Muscle of leg (tissue), 11 donors: Measurements from ENCODE around the gene MRPS5. TPM values are rescaled to one million over a fixed set of nuclear protein-coding genes. Genes with fewer than 3 reads are reported as not detected.
A peak's percentile ranks its signal among the peaks of the same experiment; 100 is the strongest.

ENCODE experiments used
- DNase-seq: peaks from one replicate; pipeline ENCODE4 v3.0.0; 2013
- H3K27ac ChIP-seq: one replicate; pipeline ENCODE4 v1.5.1; 2013; ENCODE audit warnings: mild to moderate bottlenecking, low read length, control low read depth
- H3K27me3 ChIP-seq: one replicate; pipeline ENCODE4 v1.6.1; 2013; ENCODE audit warnings: low read length; ENCODE audit not compliant: control insufficient read depth, insufficient read depth
- H3K36me3 ChIP-seq: one replicate; pipeline ENCODE4 v1.6.1; 2013; ENCODE audit warnings: low read length; ENCODE audit not compliant: control insufficient read depth, insufficient read depth
- H3K4me1 ChIP-seq: one replicate; pipeline ENCODE4 v1.6.1; 2013; ENCODE audit warnings: low read length; ENCODE audit not compliant: control insufficient read depth, insufficient read depth
- H3K4me3 ChIP-seq: one replicate; pipeline ENCODE4 v1.5.1; 2013; ENCODE audit warnings: low read length, control low read depth
- H3K9me3 ChIP-seq: replicated peaks from 2 replicates; pipeline ENCODE4 v1.6.1; 2013; ENCODE audit warnings: low read depth, low read length; ENCODE audit not compliant: control insufficient read depth
- WGBS: methylation state at CpG from one replicate; pipeline ENCODE4 v1.1.5; 2013; ENCODE audit warnings: missing lambda C conversion rate; ENCODE audit not compliant: insufficient coverage; 5-methylcytosine and 5-hydroxymethylcytosine counted together
- polyA plus RNA-seq, 8 donors: library from polyadenylated mRNA; unstranded; fragments of 120-200 nt; gene quantifications; one replicate each; pipeline versions ENCODE4 v1.2.1 to v1.2.3, GENCODE V29; 2013; ENCODE audit warnings: inconsistent platforms in 1 of 8, low replicate concordance in 1 of 8; ENCODE audit not compliant: insufficient read length in 8 of 8, insufficient read depth in 1 of 8
- total RNA-seq: library from RNA; stranded (reverse); fragments of 120-200 nt; gene quantifications from one replicate; pipeline ENCODE4 v1.2.4, GENCODE V29; 2013

MRPS5 gene
- total and polyA plus RNA-seq, 9 donors = 44.3 to 67.0 (median 50.8) TPM

DNA sequence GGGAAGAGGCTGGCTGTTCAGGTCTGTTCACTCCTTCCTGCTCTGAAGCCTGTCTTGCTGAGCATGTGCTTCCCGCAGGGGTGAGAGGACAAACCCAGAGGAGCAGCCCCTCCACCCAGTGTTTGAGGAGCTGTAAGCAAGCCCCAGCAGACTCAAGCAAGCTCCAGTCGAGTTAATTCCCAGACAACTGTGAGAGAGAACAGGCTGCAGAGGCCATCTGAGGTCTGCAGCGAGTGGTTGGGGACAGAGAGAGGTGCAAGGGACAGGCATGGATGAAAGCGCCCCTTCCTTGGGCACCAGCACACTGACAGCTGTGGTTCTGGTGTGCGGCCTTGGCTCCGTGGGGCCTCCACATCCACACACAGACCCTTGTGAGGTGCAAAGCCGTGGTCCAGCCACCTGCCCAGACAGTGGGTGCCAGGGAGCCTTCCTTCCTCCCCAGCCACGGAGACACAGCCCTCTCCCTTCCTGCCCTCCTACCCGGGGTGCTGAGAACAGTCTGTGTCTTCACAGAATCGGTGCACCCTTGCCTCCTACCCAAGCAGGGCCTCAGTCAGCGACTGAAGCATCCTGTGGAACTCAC is 59.9 kb downstream of the MRPS5 start:
- Histone ChIP-seq H3K4me1 (peaks cover 8% of the 10 kb centered on the region), H3K27me3 (no peaks in the 10 kb centered on the region), H3K4me3 (no peak overlapping the region), H3K36me3 (no peaks in the 10 kb centered on the region), H3K27ac (no peak overlapping the region), H3K9me3 (no peaks in the 10 kb centered on the region)
- 48% methylated on average over 9 of the region's 11 CpGs for WGBS
- no peak for DNase-seq

DNA sequence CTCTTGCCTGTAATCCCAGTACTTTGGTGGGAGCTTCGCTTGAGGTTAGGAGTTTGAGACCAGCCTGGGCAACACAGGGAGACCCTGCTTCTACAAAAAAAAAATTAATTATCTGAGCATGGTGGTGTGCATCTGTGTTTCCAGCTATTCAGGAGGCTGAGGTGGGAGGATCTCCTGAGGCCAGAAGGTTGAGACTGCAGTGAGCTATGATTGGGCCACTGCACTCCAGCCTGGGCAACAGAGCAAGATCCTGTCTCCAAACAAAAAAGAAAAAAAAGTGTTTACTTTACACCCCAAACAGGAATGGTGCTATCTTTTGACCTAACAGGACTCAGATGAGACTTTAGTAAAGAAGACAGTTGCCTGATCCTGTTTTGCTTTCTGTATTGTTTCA is 60.5 kb downstream of the MRPS5 start:
- no peak overlapping the region for H3K27ac ChIP-seq
- peaks cover 10% of the 10 kb centered on the region for H3K4me1 ChIP-seq
- WGBS = no CpG with 5 or more reads among the region's 1 CpG
- H3K27me3 ChIP-seq = peaks cover 2% of the 10 kb centered on the region
- H3K9me3 ChIP-seq = no peaks in the 10 kb centered on the region
- H3K36me3 ChIP-seq = no peaks in the 10 kb centered on the region
- DNase-seq = no peak
- H3K4me3 ChIP-seq = no peak overlapping the region

DNA sequence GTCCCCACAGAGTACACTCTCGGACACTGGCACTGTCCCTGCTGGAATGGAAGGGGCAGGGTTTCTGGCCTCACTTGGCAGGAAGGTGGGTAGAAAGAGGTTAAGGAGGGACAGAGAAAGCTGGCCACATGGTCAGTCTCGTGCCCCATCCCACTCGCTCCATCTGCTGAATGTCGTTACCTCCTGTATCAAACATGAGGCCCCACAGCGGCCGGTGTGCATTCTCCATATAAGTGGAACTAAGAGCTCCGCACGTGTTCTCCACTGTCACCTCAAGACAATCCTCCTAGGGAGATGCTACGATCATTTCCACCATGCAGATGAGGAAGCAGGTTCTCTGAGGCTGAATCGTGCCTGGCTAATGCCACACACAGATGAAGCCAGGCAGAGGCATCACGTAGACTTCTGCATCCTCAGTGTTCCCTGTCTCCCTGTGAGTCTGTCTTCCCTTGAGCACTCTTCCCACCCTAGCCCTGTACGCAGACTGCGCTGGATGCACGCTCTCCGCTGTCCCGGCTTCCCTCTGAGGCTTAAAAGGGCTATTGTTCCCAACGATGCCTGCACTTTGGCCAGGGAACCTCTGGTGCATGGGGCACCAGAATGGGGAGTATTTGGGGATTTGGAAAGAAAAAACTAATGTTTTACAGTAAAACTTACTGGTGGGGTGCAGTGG is 61.0 kb downstream of the MRPS5 start:
- H3K27me3 ChIP-seq = peaks cover 2% of the 10 kb centered on the region

GRCh38 chr2:95059656-95060370 is 61.8 kb downstream of the MRPS5 start:
- Histone ChIP-seq H3K9me3 (no peaks in the 10 kb centered on the region), H3K4me1 (peaks cover 10% of the 10 kb centered on the region), H3K27me3 (peaks cover 2% of the 10 kb centered on the region), H3K27ac (no peak overlapping the region), H3K36me3 (no peaks in the 10 kb centered on the region), H3K4me3 (no peak overlapping the region)
- DNase-seq = no peak
- WGBS = 81% methylated on average over 5 of the region's 12 CpGs

More for the DNA sequence above, 61.0 kb downstream of the MRPS5 start:
- Histone ChIP-seq H3K27ac (no peak overlapping the region), H3K4me3 (no peak overlapping the region), H3K4me1 (peaks cover 10% of the 10 kb centered on the region), H3K36me3 (no peaks in the 10 kb centered on the region), H3K9me3 (no peaks in the 10 kb centered on the region)
- 55% methylated on average over 13 of the region's 17 CpGs for WGBS
- no peak for DNase-seq

DNA sequence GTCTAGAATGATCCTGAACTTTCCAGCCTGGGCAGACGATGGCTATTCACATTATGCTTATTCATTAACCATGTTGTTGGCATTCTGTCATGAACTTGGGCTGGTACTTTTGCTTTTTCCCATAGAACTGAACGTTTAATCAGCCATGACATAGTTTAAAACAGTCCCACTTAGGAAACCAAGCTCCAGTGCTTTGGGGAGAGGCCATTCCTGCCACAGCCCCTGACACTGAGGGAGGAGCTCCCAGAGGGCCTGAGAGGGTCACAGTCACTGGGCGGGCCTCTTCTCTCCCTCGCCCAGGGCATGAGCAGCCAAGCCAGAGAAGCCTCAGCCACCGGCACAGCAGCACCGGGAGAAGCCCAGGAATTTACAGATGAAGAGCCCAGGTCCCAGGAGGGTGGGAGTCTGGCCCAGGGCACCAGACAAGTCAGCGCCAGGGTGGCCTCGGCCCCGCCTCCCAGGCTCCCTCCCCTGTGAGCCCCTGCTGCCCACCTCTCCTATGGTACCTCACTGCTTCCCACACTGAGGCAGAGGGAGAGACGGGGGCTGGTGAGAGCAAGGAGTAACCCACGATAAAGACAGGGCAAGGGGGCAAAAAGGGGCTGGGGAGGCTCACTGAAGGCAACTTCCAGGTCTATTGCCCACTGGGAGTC is 62.5 kb downstream of the MRPS5 start:
- peaks cover 5% of the 10 kb centered on the region for H3K27me3 ChIP-seq
- peaks cover 10% of the 10 kb centered on the region for H3K4me1 ChIP-seq
- no peaks in the 10 kb centered on the region for H3K36me3 ChIP-seq
- WGBS = 52% methylated on average over 5 of the region's 11 CpGs
- H3K9me3 ChIP-seq = no peaks in the 10 kb centered on the region
- no peak overlapping the region for H3K27ac ChIP-seq
- H3K4me3 ChIP-seq = no peak overlapping the region
- no peak for DNase-seq

- H3K27ac ChIP-seq = no peak overlapping the region
- H3K9me3 ChIP-seq = no peaks in the 10 kb centered on the region
- H3K4me1 ChIP-seq = peaks cover 10% of the 10 kb centered on the region
- no peak overlapping the region for H3K4me3 ChIP-seq
- H3K27me3 ChIP-seq = peaks cover 9% of the 10 kb centered on the region
- no peaks in the 10 kb centered on the region for H3K36me3 ChIP-seq
- DNase-seq = no peak
- 76% methylated on average over 6 of the region's 9 CpGs for WGBS
Measured at GRCh38 chr2:95058466-95058988, 63.1 kb downstream of the MRPS5 start.

- peak; percentile 27 for DNase-seq
- Histone ChIP-seq H3K27ac (no peak overlapping the region), H3K9me3 (no peaks in the 10 kb centered on the region), H3K36me3 (no peaks in the 10 kb centered on the region), H3K4me3 (no peak overlapping the region), H3K4me1 (peaks cover 10% of the 10 kb centered on the region), H3K27me3 (peaks cover 10% of the 10 kb centered on the region)
- WGBS = 64% methylated on average over 28 of the region's 28 CpGs
Measured at GRCh38 chr2:95057535-95058370, 63.9 kb downstream of the MRPS5 start.

DNA sequence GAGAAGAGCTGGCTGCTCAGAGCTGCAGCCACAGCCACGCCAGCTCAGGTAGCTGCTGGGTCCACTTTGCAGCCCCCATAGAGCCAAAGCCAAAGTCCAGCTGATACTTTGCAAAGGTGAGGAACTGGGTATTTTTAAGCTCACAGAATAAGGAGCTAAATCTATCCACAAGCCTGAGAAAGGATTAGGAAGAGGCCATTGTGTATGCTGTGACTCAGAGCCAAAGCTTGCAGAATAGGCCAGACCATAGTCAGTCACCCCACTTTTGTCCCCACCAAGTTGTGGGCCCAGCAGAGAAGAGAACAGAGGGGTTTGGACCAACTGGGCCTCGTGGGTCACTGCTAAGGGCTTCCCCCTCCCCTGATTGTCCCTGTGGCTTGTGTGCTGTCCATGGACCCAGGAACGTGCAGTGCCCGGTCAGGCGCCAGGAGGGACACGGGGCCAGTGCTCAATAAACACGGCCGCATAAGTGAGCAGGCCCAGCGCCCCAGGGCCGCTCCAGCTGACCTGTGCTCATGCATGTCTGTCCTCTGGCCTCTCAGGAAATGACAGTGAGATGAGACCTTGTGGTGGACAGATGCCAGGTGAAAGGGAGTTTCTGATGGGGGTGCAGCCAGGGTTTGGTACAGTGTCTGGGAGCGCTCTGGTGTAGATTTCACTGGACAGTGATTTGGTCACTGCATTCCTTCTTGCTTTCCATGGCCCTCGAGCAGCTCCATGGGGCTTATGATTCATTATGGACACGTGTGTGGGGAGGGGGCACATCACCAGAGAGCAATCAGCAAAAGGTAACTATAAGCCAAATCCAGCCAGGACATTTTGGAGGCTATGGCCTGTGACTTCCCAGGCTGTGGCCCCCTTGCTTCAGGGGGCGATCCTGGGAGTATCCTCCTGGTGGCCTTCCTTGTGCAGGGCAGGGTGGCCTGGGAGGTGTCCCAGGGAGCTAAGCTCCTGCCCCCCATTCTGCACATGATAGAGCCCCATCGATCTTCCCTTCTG is 64.8 kb downstream of the MRPS5 start:
- no peak for DNase-seq
- Histone ChIP-seq H3K27ac (no peak overlapping the region), H3K9me3 (no peaks in the 10 kb centered on the region), H3K4me1 (peaks cover 8% of the 10 kb centered on the region), H3K27me3 (peaks cover 13% of the 10 kb centered on the region), H3K4me3 (no peak overlapping the region), H3K36me3 (no peaks in the 10 kb centered on the region)
- WGBS = 78% methylated on average over 13 of the region's 15 CpGs

GRCh38 chr2:95056044-95056443 is 65.6 kb downstream of the MRPS5 start:
- Histone ChIP-seq H3K27me3 (peaks cover 15% of the 10 kb centered on the region), H3K9me3 (no peaks in the 10 kb centered on the region), H3K4me3 (no peak overlapping the region), H3K36me3 (no peaks in the 10 kb centered on the region), H3K27ac (no peak overlapping the region), H3K4me1 (peaks cover 8% of the 10 kb centered on the region)
- no peak for DNase-seq
- WGBS = 75% methylated on average over 7 of the region's 8 CpGs
